Measurements from ENCODE around the gene RNLS.
A peak's percentile ranks its signal among the peaks of the same experiment; 100 is the strongest.

Gene RNLS

DNA sequence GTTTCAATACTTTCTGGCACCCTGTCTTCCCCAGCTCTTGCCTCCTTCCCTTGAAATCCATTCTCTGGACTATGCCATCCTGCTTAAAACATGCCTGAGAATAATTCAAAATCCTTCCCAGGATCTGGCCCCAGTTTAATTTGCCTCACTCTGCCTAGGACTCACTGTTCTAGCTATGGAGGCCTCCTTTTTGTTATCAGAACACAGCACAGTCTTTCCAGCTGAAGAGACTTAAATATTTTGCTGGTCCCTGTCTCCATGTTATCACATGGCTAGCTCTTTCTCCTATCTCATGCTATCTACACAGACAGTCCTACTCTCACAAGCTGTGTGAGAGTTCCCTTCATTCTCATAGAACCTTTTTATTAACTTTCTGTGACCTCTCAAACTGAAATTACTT lies 194.8 kb downstream of the RNLS start:
- Histone ChIP-seq H3K36me3 (ENCODE audit: control insufficient read depth in 5 of 5, insufficient read depth in 5 of 5, low read length in 5 of 5) (no peaks in the 10 kb centered on the region), H3K9ac (ENCODE audit: low read length in 5 of 5) (no peak overlapping the region), H3K4me1 (ENCODE audit: control insufficient read depth in 5 of 5, insufficient read depth in 5 of 5, low read length in 5 of 5) (peaks cover 0 to 28% (median 26%) of the 10 kb centered on the region in 5 donors), H3K4me3 (ENCODE audit: low read depth in 1 of 5, low read length in 5 of 5) (no peak overlapping the region), H3K27ac (ENCODE audit: low read depth, low read length) (peak overlapping the region; percentile 68), H3K9me3 (ENCODE audit: control insufficient read depth in 5 of 5, low read length in 5 of 5) (no peaks in the 10 kb centered on the region), H3K27me3 (ENCODE audit: control insufficient read depth in 5 of 5, insufficient read depth in 4 of 5, low read length in 5 of 5) (no peaks in the 10 kb centered on the region)

DNA sequence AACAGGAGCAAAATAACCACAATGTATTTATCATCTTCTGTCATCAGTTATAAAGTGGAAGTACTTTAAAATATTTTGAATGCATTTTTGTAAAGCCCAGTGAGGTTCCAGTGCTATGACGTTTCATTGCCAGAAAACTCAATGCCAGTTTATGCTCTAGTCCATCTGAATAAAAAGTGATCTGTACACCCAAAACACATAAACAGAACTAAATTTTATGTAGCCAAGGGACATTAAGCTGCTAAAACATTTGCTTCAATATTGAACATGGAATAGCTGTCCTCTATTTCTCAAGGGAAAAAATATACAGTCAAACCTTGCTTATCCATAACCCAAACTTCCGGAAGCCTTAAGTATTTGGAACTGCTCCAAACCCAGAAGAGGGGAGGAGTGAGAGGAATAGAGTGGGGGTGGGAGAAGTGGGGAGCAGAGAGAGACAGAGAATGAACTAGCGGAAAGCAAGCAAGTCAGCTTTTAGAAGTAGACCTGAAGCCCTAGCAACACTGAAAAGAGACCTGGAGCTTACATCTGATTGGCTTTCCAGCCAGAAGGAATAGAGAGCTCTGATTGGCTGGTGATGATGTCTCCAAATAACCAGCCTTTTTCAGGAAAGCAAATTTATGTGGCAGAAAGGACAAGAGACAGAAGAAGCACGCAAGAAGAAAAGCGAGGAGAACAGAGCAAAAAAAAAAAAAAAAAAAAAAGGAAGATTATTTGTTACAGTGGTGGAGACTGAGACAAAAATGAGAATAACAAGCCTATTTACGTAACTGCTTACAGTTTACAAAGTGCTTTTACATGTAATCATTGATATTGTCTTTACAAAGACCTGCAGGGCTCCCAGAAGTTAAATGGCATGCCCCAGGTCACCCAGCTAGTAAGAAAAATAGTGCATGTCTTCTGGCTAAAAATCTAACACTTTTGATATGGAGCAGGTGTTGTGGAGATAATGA lies 196.0 kb downstream of the RNLS start:
- H3K36me3 ChIP-seq (ENCODE audit: control insufficient read depth in 5 of 5, insufficient read depth in 5 of 5, low read length in 5 of 5) = no peaks in the 10 kb centered on the region
- H3K4me3 ChIP-seq (ENCODE audit: low read depth in 1 of 5, low read length in 5 of 5) = peak overlapping the region in 4 of 5 donors; percentile 25 to 60 (median 46)
- H3K9ac ChIP-seq (ENCODE audit: low read length in 5 of 5) = peak overlapping the region in 2 of 5 donors; percentile 17 to 44
- H3K9me3 ChIP-seq (ENCODE audit: control insufficient read depth in 5 of 5, low read length in 5 of 5) = no peaks in the 10 kb centered on the region
- peak overlapping the region; percentile 74 for H3K27ac ChIP-seq (ENCODE audit: low read depth, low read length)
- no peaks in the 10 kb centered on the region for H3K27me3 ChIP-seq (ENCODE audit: control insufficient read depth in 5 of 5, insufficient read depth in 4 of 5, low read length in 5 of 5)
- H3K4me1 ChIP-seq (ENCODE audit: control insufficient read depth in 5 of 5, insufficient read depth in 5 of 5, low read length in 5 of 5) = peaks cover 0 to 28% (median 26%) of the 10 kb centered on the region in 5 donors

DNA sequence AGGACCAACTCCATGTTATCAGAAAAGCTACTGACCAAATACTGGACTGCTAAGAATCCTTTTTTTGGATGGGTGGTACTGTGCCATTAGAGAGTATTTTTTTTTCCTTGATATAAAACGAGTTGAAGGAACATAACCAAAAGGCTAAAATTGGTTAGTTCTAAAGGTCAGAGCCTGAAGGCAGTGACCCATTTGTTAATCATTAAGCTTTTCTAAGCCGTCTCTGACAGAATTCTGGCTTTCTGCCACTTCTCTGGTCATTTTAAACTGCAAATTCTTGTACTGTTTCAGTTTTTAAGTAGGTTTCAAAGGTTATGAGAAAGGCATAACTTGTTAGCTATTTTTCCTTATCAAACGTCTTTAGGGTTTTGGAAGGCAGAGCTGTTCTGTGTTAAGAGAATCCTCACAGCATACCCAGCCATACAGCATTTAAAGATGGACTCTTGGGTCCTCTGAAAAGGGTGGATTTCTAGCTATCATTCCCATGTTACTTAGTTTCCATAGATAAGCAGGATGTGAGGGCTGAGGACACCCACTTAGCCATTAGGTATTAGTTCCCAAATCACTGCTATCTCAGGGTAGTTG lies 196.8 kb downstream of the RNLS start:
- Histone ChIP-seq H3K4me1 (ENCODE audit: control insufficient read depth in 5 of 5, insufficient read depth in 5 of 5, low read length in 5 of 5) (peaks cover 0 to 28% (median 26%) of the 10 kb centered on the region in 5 donors), H3K27me3 (ENCODE audit: control insufficient read depth in 5 of 5, insufficient read depth in 4 of 5, low read length in 5 of 5) (no peaks in the 10 kb centered on the region), H3K27ac (ENCODE audit: low read depth, low read length) (peak overlapping the region; percentile 74), H3K4me3 (ENCODE audit: low read depth in 1 of 5, low read length in 5 of 5) (peak overlapping the region in 2 of 5 donors; percentile 41 to 60), H3K9me3 (ENCODE audit: control insufficient read depth in 5 of 5, low read length in 5 of 5) (no peaks in the 10 kb centered on the region), H3K36me3 (ENCODE audit: control insufficient read depth in 5 of 5, insufficient read depth in 5 of 5, low read length in 5 of 5) (no peaks in the 10 kb centered on the region), H3K9ac (ENCODE audit: low read length in 5 of 5) (peak overlapping the region in 2 of 5 donors; percentile 43 to 44)

DNA sequence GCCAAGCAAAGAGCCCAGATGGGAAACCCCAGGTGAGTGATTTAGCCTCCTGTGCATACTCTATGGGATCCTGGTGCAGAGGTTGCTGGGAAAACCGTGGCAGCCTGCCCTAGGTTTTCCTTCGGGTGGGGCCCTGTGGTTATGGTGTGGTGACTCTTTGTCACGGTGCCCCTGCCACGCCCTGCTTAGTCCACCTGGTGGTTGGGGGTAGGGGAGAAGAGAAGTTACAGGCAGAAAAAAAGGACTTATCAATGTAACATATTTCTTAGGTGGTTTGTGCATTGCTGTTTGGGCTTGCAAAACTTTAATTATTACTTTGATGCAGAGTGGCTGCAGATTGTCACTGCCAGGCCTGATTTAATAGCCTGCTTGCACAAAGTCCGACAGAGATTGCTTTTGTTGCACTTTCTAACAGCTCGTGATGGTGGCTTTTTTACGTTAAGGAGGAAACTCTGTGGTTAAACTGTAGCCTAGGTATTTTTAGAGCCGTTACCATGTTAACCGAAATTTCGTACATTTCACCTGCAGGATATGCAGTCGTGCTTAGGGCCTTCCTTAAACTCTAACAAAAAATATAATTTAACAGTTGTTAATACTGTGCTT lies 197.4 kb downstream of the RNLS start:
- peak overlapping the region in 1 of 5 donors; percentile 43 for H3K9ac ChIP-seq (ENCODE audit: low read length in 5 of 5)
- H3K27me3 ChIP-seq (ENCODE audit: control insufficient read depth in 5 of 5, insufficient read depth in 4 of 5, low read length in 5 of 5) = no peaks in the 10 kb centered on the region
- no peaks in the 10 kb centered on the region for H3K36me3 ChIP-seq (ENCODE audit: control insufficient read depth in 5 of 5, insufficient read depth in 5 of 5, low read length in 5 of 5)
- H3K4me3 ChIP-seq (ENCODE audit: low read depth in 1 of 5, low read length in 5 of 5) = no peak overlapping the region
- no peaks in the 10 kb centered on the region for H3K9me3 ChIP-seq (ENCODE audit: control insufficient read depth in 5 of 5, low read length in 5 of 5)
- peak overlapping the region; percentile 74 for H3K27ac ChIP-seq (ENCODE audit: low read depth, low read length)
- peaks cover 0 to 28% (median 26%) of the 10 kb centered on the region in 5 donors for H3K4me1 ChIP-seq (ENCODE audit: control insufficient read depth in 5 of 5, insufficient read depth in 5 of 5, low read length in 5 of 5)

DNA sequence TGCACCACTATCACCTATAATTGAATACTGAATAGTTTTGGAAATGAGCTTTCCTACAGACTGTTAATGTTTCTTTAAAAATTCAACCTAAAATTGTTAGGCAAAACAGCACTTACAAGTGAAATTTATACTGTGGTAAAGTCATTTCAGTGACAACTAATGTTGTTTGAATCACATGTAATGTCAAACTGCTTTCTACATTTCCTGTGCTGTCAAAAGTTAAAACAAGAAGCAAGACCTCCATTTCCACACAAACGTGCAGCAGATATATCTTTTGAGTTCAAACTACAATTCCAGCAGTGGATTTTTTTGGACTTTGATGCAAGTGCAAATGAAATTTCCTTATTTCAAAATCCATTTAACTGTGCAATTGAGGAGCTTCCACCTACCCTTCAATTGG lies 199.8 kb downstream of the RNLS start:
- Histone ChIP-seq H3K27ac (ENCODE audit: low read depth, low read length) (no peak overlapping the region), H3K36me3 (ENCODE audit: control insufficient read depth in 5 of 5, insufficient read depth in 5 of 5, low read length in 5 of 5) (no peaks in the 10 kb centered on the region), H3K4me3 (ENCODE audit: low read depth in 1 of 5, low read length in 5 of 5) (no peak overlapping the region), H3K9me3 (ENCODE audit: control insufficient read depth in 5 of 5, low read length in 5 of 5) (no peaks in the 10 kb centered on the region), H3K27me3 (ENCODE audit: control insufficient read depth in 5 of 5, insufficient read depth in 4 of 5, low read length in 5 of 5) (no peaks in the 10 kb centered on the region), H3K4me1 (ENCODE audit: control insufficient read depth in 5 of 5, insufficient read depth in 5 of 5, low read length in 5 of 5) (peaks cover 0 to 27% (median 23%) of the 10 kb centered on the region in 5 donors), H3K9ac (ENCODE audit: low read length in 5 of 5) (no peak overlapping the region)

DNA sequence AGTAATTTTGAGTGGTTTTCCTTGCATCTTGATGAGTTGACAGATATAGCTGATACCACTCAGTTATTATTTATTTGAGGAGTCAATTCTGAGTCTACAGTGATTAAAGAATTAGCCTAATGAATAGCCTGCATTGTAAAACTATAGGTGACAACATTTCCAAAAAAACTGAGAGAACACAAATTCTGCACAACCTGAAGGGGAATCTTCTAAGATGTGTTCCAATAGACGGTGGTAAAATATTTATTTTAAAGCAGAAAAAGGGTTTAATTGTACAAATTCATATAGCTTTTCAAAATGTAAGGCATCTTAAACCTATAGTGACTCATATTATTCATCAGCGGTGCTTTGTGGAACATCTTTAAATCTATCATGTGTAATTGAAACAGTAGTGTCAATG lies 200.4 kb downstream of the RNLS start:
- Histone ChIP-seq H3K36me3 (ENCODE audit: control insufficient read depth in 5 of 5, insufficient read depth in 5 of 5, low read length in 5 of 5) (no peaks in the 10 kb centered on the region), H3K9ac (ENCODE audit: low read length in 5 of 5) (no peak overlapping the region), H3K4me3 (ENCODE audit: low read depth in 1 of 5, low read length in 5 of 5) (no peak overlapping the region), H3K27ac (ENCODE audit: low read depth, low read length) (no peak overlapping the region), H3K9me3 (ENCODE audit: control insufficient read depth in 5 of 5, low read length in 5 of 5) (no peaks in the 10 kb centered on the region), H3K4me1 (ENCODE audit: control insufficient read depth in 5 of 5, insufficient read depth in 5 of 5, low read length in 5 of 5) (peaks cover 0 to 22% (median 22%) of the 10 kb centered on the region in 5 donors), H3K27me3 (ENCODE audit: control insufficient read depth in 5 of 5, insufficient read depth in 4 of 5, low read length in 5 of 5) (no peaks in the 10 kb centered on the region)

DNA sequence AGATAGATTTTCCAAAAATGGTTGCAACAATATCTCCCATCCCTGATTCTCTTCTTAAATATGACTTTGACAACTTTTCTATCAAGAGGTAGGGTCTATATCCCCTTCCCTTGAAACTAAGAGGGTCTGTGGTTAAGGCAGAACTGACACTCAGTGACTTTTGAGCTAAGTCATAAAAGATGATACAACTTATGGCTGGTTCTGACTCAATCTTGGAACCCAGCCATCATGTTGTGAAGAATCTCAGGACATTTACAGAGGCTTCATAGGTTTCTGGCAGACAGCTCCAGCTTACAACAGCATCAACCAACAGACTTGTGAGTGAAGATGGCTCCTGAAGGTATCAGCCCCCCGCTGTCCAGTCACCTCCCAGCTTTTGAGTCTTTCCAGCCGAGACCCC lies 203.5 kb downstream of the RNLS start:
- Histone ChIP-seq H3K27ac (ENCODE audit: low read depth, low read length) (no peak overlapping the region), H3K27me3 (ENCODE audit: control insufficient read depth in 5 of 5, insufficient read depth in 4 of 5, low read length in 5 of 5) (no peaks in the 10 kb centered on the region), H3K9me3 (ENCODE audit: control insufficient read depth in 5 of 5, low read length in 5 of 5) (no peaks in the 10 kb centered on the region), H3K4me3 (ENCODE audit: low read depth in 1 of 5, low read length in 5 of 5) (no peak overlapping the region), H3K4me1 (ENCODE audit: control insufficient read depth in 5 of 5, insufficient read depth in 5 of 5, low read length in 5 of 5) (no peaks in the 10 kb centered on the region), H3K9ac (ENCODE audit: low read length in 5 of 5) (no peak overlapping the region), H3K36me3 (ENCODE audit: control insufficient read depth in 5 of 5, insufficient read depth in 5 of 5, low read length in 5 of 5) (no peaks in the 10 kb centered on the region)

DNA sequence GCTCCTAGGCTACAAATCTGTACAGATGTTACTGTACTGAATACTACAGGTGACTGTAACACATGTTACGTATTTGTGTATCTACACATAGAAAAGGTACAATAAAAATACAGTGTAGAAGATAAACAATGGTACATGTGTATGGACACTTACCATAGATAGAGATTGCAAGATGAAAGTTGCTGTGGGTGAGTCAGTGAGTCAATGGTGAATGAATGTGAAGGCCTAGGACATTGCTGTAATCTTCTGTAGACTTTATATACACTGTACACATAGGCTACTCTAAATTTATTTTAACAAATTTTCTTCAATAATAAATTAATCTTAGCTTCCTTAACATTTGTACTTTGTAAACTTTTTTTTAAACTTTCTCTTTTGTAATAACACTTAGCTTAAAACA lies 205.6 kb downstream of the RNLS start:
- H3K4me3 ChIP-seq (ENCODE audit: low read depth in 1 of 5, low read length in 5 of 5) = no peak overlapping the region
- H3K4me1 ChIP-seq (ENCODE audit: control insufficient read depth in 5 of 5, insufficient read depth in 5 of 5, low read length in 5 of 5) = no peaks in the 10 kb centered on the region
- no peaks in the 10 kb centered on the region for H3K27me3 ChIP-seq (ENCODE audit: control insufficient read depth in 5 of 5, insufficient read depth in 4 of 5, low read length in 5 of 5)
- no peaks in the 10 kb centered on the region for H3K36me3 ChIP-seq (ENCODE audit: control insufficient read depth in 5 of 5, insufficient read depth in 5 of 5, low read length in 5 of 5)
- H3K9me3 ChIP-seq (ENCODE audit: control insufficient read depth in 5 of 5, low read length in 5 of 5) = no peaks in the 10 kb centered on the region
- no peak overlapping the region for H3K27ac ChIP-seq (ENCODE audit: low read depth, low read length)
- H3K9ac ChIP-seq (ENCODE audit: low read length in 5 of 5) = no peak overlapping the region

DNA sequence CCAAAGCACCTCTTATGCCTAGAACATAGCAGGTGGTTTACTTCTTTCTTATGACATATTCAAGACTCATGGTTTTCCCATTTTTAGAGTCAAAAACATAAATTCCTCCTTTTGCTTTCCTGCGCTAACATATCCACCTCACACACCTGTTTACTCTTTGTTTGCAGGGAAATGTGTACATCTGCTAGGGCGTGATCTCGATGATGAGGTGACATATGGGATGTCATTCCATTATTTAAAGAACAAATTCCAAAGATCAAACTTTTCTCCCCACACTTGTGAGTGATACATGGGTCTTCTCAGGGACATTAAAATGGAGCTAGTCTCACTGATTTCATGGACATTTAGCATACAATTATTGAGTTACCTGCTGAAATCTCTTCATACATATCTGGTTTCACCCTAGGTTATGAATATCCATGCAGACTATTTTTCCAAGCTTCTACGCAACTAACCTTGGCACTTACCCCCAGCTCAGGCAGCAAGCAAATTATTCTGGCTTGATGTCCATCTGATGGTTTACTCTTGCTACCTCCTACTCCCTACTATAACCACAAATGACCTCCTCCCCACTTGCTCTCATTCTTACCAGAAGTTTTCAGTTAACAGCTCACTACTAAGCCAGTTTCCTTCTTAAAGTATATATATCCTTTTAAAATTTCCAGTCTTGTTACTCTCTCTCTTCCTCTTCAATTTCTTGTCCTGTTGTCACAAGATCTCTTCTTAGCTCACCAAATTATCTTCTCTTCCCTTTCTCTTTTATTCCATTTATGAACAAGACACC lies 208.5 kb downstream of the RNLS start:
- H3K27ac ChIP-seq (ENCODE audit: low read depth, low read length) = no peak overlapping the region
- H3K27me3 ChIP-seq (ENCODE audit: control insufficient read depth in 5 of 5, insufficient read depth in 4 of 5, low read length in 5 of 5) = no peaks in the 10 kb centered on the region
- H3K4me1 ChIP-seq (ENCODE audit: control insufficient read depth in 5 of 5, insufficient read depth in 5 of 5, low read length in 5 of 5) = no peaks in the 10 kb centered on the region

More for the DNA sequence above, 208.5 kb downstream of the RNLS start:
- H3K9ac ChIP-seq (ENCODE audit: low read length in 5 of 5) = no peak overlapping the region
- no peaks in the 10 kb centered on the region for H3K9me3 ChIP-seq (ENCODE audit: control insufficient read depth in 5 of 5, low read length in 5 of 5)
- no peaks in the 10 kb centered on the region for H3K36me3 ChIP-seq (ENCODE audit: control insufficient read depth in 5 of 5, insufficient read depth in 5 of 5, low read length in 5 of 5)
- no peak overlapping the region for H3K4me3 ChIP-seq (ENCODE audit: low read depth in 1 of 5, low read length in 5 of 5)
